Thoracic aorta (tissue), 2 donors: Measurements from ENCODE around the gene SMIM41. TPM values are rescaled to one million over a fixed set of nuclear protein-coding genes. Genes with fewer than 3 reads are reported as not detected.

Experiments used
- ATAC-seq: fragments of 150-250 bp; one replicate; pipeline ENCODE4 v1.8.0; 2017; ENCODE audit warnings: low read depth; ENCODE audit not compliant: insufficient number of reproducible peaks, low FRiP score
- DNase-seq: peaks from one replicate; pipeline ENCODE4 v3.0.0-alpha.2; 2020; ENCODE audit warnings: low spot score
- H3K27ac ChIP-seq, 2 donors: fragments of 200-600 bp; sonication (generic); 1 replicate in 1 of 2; 2 replicates in 1 of 2; pipeline ENCODE4 v1.5.1; 2016; ENCODE audit warnings: mild to moderate bottlenecking in 2 of 2, moderate library complexity in 2 of 2
- H3K27me3 ChIP-seq: fragments of 200-600 bp; sonication (generic); replicated peaks from 2 replicates; pipeline ENCODE4 v1.6.0; 2016; ENCODE audit warnings: mild to moderate bottlenecking; ENCODE audit not compliant: insufficient read depth
- H3K36me3 ChIP-seq: fragments of 200-600 bp; sonication (generic); one replicate; pipeline ENCODE4 v1.5.1; 2016
- H3K4me1 ChIP-seq, 2 donors: fragments of 200-600 bp; sonication (generic); 1 replicate in 1 of 2; 2 replicates in 1 of 2; pipeline versions ENCODE4 v1.5.1 to v1.6.0; 2016; ENCODE audit warnings: low read depth in 2 of 2, mild to moderate bottlenecking in 1 of 2; ENCODE audit not compliant: control insufficient read depth in 1 of 2
- H3K4me3 ChIP-seq: fragments of 200-600 bp; sonication (generic); 2 replicates; pipeline ENCODE4 v1.5.1; 2016; ENCODE audit warnings: mild to moderate bottlenecking
- H3K9me3 ChIP-seq: fragments of 200-600 bp; sonication (generic); 2 replicates; pipeline ENCODE4 v1.5.1; 2016
- total RNA-seq, 2 donors: library from RNA; depleted of rRNA; stranded (reverse); fragments of >200 nt; gene quantifications; one replicate each; pipeline versions ENCODE4 v1.1.0 to v1.2.3, GENCODE V29; 2016
- TF ChIP-seq, protein P1 (sequence below): fragments of 200-600 bp; sonication (generic); IDR thresholded peaks from one replicate; pipeline ENCODE4 v1.5.1; 2019; ENCODE audit warnings: antibody characterized with exemption

The SMIM41 gene
- total RNA-seq, 2 donors from 2014 or later, result 1.8 TPM; not detected in 1

GRCh38 chr12:52122540-52122871 is 43.0 kb downstream of the SMIM41 start:
- no peak overlapping the region for H3K27ac ChIP-seq
- H3K27me3 ChIP-seq, result no peaks in the 10 kb centered on the region
- no peaks in the 10 kb centered on the region for H3K9me3 ChIP-seq
- TF ChIP-seq, protein P1, sequence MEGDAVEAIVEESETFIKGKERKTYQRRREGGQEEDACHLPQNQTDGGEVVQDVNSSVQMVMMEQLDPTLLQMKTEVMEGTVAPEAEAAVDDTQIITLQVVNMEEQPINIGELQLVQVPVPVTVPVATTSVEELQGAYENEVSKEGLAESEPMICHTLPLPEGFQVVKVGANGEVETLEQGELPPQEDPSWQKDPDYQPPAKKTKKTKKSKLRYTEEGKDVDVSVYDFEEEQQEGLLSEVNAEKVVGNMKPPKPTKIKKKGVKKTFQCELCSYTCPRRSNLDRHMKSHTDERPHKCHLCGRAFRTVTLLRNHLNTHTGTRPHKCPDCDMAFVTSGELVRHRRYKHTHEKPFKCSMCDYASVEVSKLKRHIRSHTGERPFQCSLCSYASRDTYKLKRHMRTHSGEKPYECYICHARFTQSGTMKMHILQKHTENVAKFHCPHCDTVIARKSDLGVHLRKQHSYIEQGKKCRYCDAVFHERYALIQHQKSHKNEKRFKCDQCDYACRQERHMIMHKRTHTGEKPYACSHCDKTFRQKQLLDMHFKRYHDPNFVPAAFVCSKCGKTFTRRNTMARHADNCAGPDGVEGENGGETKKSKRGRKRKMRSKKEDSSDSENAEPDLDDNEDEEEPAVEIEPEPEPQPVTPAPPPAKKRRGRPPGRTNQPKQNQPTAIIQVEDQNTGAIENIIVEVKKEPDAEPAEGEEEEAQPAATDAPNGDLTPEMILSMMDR, result no peak
- no peaks in the 10 kb centered on the region for H3K36me3 ChIP-seq
- DNase-seq, result no peak
- no peaks in the 10 kb centered on the region for H3K4me1 ChIP-seq
- ATAC-seq, result no peak
- H3K4me3 ChIP-seq, result no peak overlapping the region

DNA sequence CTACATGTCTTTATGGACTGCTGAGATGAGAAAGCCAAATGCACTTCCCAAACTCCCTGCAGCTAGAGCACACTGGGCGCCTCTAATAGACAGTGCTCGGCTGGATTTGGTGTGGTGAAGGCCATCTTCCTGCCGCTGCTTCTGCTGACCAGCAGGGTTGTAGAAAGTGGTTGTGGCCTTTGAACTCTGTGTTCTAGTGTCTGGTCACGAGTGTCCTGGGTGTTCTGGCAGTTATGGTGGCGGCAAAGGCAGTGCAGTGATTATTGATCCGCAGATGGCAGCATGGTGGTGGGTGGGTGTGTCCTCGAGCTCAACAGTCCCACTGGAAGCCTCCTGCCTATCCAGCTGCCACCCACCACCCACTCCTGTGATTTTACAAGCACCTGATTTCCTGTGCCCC is 43.4 kb downstream of the SMIM41 start:
- Histone ChIP-seq H3K27me3 (no peaks in the 10 kb centered on the region), H3K27ac (no peak overlapping the region), H3K36me3 (no peaks in the 10 kb centered on the region), H3K4me3 (no peak overlapping the region), H3K9me3 (no peaks in the 10 kb centered on the region), H3K4me1 (no peaks in the 10 kb centered on the region)
- DNase-seq, result no peak
- TF ChIP-seq, protein P1, result no peak
- no peak for ATAC-seq

- DNase-seq (no peak), ATAC-seq (no peak)
- H3K27me3 ChIP-seq, result no peaks in the 10 kb centered on the region
- no peaks in the 10 kb centered on the region for H3K4me1 ChIP-seq
- no peak overlapping the region for H3K4me3 ChIP-seq
- TF ChIP-seq, protein P1, result no peak
- no peaks in the 10 kb centered on the region for H3K9me3 ChIP-seq
- H3K36me3 ChIP-seq, result no peaks in the 10 kb centered on the region
- no peak overlapping the region for H3K27ac ChIP-seq
These were observed 44.1 kb downstream of the SMIM41 start for GRCh38 chr12:52123487-52124186.

- H3K27ac ChIP-seq, result no peak overlapping the region
- ATAC-seq, result no peak
These were observed 46.0 kb downstream of the SMIM41 start for GRCh38 chr12:52125476-52125900.

GRCh38 chr12:52126050-52126604 is 46.6 kb downstream of the SMIM41 start:
- H3K27me3 ChIP-seq, result no peaks in the 10 kb centered on the region
- ATAC-seq (no peak), DNase-seq (no peak)
- no peaks in the 10 kb centered on the region for H3K9me3 ChIP-seq
- H3K36me3 ChIP-seq, result no peaks in the 10 kb centered on the region
- peak overlapping the region; percentile 30 to 37 for H3K27ac ChIP-seq
- TF ChIP-seq, protein P1, result no peak
- no peaks in the 10 kb centered on the region for H3K4me1 ChIP-seq
- no peak overlapping the region for H3K4me3 ChIP-seq

More at GRCh38 chr12:52125476-52125900, 46.0 kb downstream of the SMIM41 start:
- Histone ChIP-seq H3K36me3 (no peaks in the 10 kb centered on the region), H3K4me3 (no peak overlapping the region), H3K4me1 (no peaks in the 10 kb centered on the region), H3K27me3 (no peaks in the 10 kb centered on the region), H3K9me3 (no peaks in the 10 kb centered on the region)
- TF ChIP-seq, protein P1, result no peak
- DNase-seq, result no peak
